AML-193 (cell line): ENCODE measurements around the gene MCF2L2.

Experiments used
- DNase-seq, 2 experiments: peaks; one replicate each; lab custom pipeline; 2025; lab: John Stamatoyannopoulos, UW

Gene MCF2L2

DNA sequence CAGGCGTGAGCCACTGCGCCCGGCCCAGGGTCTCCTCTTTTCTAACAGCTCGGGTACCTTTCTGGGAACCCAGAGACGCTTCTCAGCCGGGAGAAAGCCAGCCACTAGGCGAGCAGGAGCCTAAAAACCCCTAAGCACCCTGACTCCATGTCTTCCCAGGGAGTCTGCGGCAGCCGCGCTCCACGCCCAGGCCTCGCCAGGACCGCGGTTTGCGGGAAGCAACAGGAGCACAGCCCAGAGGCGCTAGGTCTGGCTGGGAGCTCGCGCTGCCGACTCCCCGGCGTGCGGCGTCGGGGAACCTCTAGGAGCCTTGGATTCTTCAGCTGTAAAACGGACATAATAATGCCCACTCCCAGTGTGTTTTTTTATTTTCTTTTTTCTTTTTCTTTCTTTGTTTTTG lies 264.9 kb downstream of the MCF2L2 start:
- no peak for DNase-seq

DNA sequence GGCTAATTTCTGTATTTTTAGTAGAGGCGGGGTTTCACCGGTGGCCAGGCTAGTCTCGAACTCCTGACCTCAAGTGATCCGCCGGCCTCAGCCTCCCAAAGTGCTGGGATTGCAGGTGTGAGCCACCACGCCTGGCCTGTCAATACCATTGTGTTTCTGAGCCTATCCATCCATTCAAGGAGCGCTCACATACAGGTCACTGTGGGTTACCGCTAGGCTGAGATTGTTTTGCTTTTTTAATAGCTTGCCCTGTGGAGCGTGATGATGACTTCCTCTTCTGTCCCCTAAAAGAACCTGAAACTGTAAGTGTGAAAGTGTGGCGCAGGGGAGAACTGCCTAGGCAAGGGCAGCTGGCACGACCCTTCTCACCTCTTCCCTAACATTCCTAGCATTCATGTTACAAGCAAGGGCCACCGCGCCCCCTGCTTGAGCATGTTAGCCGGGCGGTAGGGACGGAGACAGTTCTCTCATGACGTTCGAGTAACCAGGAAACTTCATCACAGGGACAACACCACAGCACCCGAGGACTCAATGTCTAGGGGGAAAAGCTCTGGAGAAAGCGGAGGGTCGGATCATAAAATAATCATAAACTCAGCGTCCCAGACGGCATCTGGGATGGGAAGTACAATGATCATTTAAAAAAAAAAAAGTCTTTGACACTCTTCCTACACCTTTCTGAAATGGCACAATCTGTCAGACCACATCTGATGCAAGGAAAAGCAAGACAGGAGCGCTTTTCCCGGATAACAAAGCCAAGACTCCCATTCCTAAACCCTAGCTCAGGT lies 266.7 kb downstream of the MCF2L2 start:
- no peak for DNase-seq

- no peak for DNase-seq
Observed at GRCh38 chr3:183160616-183161015, 267.8 kb downstream of the MCF2L2 start.

- DNase-seq: peak in 1 of 2 experiments; percentile 9
Observed at GRCh38 chr3:183159333-183159732, 269.1 kb downstream of the MCF2L2 start.

GRCh38 chr3:183158551-183159006 lies 269.8 kb downstream of the MCF2L2 start:
- DNase-seq: no peak

DNA sequence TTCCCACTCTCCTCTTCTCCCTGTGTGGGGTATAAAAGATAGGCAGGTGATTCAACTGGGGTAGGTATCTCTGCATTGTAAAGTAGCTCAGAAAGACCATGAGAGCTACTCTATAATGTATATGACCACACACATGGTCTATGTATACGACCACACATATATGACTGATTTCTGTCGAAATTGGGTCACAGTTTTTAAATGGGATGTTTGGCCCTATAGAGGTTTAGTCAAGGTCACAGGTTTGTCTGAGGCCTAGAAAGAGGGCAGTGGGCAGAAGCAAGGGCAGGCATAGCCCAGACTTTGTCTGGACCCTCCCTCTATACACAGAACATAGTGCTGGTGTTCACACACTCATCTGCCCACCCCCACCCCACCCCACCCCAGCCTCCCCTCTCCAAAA lies 270.3 kb downstream of the MCF2L2 start:
- no peak for DNase-seq

DNA sequence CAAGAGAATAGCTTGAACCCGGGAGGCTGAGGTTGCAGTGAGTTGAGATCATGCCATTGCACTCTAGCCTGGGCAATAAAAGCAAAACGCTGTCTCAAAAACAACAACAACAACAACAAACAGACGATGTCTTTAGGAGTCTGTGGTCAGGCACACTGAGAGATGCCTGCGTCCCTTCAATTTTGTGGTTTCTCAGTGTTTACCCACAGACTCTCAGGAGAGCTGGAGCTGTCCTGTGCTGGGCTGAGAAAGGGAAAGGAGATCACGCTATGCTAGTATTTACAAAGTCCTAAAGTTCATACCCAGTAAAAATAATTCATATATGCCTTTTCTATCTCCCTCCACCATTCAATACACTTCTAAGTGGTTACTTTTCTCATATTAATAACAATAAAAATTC lies 272.2 kb downstream of the MCF2L2 start:
- DNase-seq: no peak

GRCh38 chr3:183155499-183155898 lies 272.9 kb downstream of the MCF2L2 start:
- no peak for DNase-seq

GRCh38 chr3:183153210-183153950 lies 275.0 kb downstream of the MCF2L2 start:
- no peak for DNase-seq

DNA sequence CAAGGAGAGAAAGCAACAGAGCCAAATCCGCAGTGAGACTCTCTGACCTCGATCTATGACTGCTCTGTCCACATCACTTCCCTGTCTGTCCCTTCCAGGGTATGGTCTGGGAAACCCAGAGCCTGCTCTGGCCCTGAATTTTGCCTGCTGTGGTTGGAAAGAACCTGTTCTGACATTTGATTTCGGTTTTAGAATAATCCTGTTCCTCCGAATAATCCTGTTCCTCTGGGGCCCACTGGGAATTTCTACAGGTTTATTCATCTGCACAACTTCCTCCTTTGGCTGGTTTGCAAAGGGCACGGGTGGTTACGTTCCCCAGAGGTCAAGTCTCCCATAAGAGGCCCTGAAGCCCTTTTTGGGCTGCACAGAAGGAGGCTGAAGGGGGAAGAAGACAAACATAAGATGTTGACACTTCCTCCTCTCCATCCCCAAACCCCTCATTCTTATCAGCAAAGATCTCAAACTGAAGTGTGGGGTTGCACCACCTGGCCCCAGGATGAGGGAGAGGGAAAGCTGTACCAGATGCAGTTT lies 276.5 kb downstream of the MCF2L2 start:
- DNase-seq: peak; percentile 24 to 26

GRCh38 chr3:183151086-183151485 lies 277.3 kb downstream of the MCF2L2 start:
- DNase-seq: no peak

GRCh38 chr3:183149915-183150750 lies 278.3 kb downstream of the MCF2L2 start:
- no peak for DNase-seq

DNA sequence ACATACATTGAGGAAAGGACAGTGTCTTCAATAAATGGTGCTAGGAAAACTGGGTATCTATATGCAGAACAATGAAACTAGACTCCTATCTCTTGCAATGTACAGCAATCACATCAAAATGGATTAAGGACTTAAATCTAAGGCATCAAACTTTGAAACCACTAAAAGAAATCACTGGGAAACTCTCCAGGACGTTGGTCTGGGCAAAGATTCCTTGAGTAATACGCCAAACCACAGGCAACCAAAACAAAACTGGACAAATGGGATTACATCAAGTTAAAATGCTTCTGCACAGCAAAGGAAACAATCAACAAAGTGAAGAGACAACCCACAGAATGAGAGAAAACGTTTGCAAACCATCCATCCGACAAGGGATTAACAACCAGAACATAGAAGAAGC lies 280.4 kb downstream of the MCF2L2 start:
- no peak for DNase-seq

GRCh38 chr3:183144363-183144762 lies 284.1 kb downstream of the MCF2L2 start:
- DNase-seq: no peak

DNA sequence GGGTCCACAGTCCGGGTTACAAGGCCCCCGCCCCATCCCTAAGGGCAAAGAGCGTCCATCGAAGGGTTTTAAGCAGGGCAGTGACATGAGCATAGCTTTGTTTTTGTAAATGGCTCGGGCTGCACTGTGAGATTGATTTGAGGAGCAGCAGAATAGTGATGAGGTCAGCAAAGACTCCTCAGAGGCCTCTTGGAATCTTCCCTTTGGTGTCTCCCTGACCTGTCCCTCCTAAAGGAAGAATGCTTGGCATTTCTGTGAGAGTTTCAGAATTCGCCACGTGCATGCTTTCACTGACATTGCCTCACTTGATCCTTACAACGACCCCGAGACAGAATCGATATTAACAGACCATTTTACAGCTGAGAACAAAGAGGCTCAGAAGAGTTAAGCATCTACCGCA lies 286.2 kb downstream of the MCF2L2 start:
- no peak for DNase-seq

DNA sequence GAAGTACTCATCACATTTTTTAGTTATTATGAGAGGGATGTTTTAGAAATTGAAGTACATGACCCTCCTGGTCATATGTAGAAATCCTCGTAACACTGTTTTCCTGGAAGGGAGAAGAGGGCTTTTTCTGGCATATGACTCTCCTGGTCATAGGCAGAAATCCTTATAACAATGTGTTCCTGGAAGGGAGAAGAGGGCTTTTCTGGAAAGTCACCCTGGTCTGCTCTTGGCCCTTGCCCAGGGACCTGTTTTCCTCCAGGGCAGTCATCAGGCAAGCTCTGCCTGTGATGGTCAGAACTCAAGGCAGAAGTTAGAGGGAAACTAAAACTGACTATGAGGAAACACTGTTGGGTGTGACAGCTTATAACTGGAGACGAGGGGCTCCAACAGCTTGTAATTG lies 293.6 kb downstream of the MCF2L2 start:
- DNase-seq: no peak

DNA sequence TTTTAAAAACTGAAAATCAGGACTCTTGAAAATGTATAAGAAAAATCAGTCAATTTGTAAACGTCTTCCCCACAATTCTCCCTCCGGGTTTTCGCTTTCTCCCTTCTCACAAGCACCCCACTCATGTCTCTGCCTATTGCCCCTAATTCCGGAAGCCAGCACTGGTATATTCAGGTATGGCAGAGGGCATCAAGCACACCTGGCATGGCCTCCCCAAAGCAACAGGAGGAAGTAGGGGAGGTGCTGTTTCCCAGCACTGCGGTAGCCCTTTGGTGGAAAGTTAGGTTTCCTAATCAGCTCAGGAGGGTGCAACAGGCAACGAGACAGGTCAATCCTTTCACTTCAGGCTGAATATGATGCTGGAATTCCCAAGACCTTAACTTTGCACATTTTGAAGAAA lies 296.0 kb downstream of the MCF2L2 start:
- no peak for DNase-seq

DNA sequence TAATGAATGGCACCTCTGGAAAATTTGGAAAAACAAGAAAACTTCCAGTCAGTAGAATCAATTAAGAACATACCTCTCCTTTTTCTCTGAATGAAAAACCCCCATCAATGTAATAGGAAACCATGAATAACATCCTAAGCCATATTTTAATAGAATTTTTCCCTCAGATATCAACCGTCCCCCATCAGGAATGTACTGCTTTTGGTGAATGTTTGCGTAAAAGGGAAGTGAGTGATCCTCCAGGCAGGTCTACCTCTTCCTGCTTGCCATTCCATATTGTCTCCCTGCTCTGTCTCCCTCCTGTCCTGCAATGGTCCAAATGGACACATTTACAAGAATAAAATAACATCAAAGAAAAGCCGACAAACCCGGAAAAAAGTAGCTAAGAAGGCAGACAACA lies 296.7 kb downstream of the MCF2L2 start:
- no peak for DNase-seq

DNA sequence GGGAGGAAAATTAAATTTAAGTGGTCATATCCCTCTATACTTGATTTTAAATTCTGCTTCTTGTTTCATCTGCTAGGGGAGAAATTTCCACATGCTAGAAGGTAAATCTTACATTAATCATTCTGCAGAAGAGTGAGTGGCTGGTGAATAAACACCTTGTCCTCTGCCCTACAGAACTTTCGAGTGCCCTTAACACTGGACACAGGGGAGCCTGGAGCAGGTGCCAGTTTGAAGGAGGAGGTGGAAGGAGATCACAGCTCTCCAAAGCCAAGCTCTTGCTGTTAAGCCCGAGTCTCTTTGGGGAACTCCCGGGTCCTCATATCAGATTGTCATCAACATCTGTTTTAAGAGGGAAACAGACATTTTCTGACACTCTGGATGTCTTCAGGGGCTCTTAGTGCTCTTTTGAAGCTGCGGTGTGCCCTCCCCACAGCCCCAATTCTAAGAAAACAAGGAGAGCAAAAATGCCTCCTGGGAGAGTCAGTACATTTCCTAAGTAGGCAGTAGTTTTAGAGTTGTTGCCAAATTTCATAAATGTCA lies 297.2 kb downstream of the MCF2L2 start:
- DNase-seq: no peak

DNA sequence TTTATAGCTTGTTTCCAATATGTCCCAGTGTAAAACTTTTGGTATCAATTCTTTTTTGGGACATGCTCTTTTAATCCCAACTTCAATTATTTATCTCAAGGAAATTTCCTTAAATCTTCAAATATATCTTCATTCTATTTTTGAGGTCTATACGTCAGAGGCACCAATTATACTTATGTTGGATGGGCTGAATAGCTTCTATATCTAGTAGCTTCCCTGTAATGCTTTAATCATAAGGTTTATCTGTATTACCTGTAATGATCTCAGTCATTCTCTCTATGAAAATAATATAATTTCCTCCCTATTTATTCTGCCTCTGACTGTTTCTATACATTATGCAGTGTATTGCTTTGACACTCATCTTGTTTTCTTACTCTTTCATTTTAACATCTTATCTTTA lies 299.2 kb downstream of the MCF2L2 start:
- no peak for DNase-seq

DNA sequence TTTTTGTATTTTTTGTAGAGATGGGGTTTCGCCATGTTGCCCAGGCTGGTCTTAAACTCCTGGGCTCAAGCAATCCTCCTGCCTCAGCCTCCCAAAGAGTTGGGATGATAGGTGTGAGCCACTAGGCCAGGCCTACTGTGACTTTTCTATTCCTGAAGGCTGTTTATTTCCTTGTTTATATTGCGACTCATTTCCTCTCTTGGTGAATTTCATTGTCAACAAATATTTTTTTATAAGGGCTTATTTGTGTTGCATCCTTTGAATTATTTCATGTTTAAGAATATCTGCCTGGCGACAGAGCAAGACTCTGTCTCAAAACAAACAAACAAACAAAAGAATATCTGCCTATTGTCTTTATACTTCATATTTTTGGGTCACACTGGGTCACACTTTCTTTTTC lies 299.7 kb downstream of the MCF2L2 start:
- DNase-seq: no peak
